HG03097 (cell line): ENCODE data around the gene USP2.

Source experiments
- ATAC-seq: cut with Tn5 transposase; IDR thresholded peaks from one replicate; pipeline ENCODE4 v1.9.1; 2021; ENCODE audit not compliant: unreplicated experiment, low FRiP score

The USP2 gene, protein sequence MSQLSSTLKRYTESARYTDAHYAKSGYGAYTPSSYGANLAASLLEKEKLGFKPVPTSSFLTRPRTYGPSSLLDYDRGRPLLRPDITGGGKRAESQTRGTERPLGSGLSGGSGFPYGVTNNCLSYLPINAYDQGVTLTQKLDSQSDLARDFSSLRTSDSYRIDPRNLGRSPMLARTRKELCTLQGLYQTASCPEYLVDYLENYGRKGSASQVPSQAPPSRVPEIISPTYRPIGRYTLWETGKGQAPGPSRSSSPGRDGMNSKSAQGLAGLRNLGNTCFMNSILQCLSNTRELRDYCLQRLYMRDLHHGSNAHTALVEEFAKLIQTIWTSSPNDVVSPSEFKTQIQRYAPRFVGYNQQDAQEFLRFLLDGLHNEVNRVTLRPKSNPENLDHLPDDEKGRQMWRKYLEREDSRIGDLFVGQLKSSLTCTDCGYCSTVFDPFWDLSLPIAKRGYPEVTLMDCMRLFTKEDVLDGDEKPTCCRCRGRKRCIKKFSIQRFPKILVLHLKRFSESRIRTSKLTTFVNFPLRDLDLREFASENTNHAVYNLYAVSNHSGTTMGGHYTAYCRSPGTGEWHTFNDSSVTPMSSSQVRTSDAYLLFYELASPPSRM

DNA sequence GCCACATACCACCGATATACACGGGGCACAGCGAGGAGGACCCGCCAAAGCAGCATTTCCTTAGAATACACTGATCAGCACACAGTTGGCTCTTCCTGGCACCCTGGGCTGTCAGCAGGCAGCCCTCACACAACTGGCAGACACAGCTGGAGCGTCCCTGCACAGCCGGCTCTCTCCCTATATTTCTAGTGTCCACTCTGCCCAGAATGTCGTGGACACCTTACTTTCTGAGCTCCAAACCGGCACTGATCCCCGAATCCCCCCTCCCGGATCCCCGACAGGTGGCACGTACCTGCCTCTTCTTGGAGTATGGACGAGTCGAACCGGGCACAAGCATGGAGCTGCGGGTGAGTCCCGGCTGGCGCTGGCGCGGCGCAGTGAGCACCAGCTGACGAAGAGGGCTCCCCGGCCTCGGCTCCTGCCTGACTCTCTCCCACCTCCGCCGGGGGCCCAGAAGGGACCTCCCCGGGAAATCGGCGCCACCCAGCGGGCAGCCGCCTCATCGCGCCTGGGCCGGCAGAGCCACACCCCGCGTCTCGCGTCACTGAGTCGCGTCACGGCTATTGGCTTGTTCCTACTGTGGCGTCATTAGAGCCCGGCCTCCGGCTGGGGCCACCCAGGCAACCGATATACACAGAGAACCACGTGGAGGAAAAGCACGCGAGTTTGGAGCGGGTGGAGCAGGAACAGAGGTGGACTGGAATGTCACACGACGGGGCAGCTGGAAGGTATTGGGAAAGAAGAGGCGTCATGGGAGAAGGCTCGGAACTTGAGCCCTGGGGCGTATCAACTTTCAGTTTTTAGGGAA is at the start of gene USP2:
TSS of gene USP2 (minus strand) at position 510 of the 808 bp plus-strand sequence. CDS start 8,210 bp downstream, outside the sequence.
- ATAC-seq: peak; percentile 87

DNA sequence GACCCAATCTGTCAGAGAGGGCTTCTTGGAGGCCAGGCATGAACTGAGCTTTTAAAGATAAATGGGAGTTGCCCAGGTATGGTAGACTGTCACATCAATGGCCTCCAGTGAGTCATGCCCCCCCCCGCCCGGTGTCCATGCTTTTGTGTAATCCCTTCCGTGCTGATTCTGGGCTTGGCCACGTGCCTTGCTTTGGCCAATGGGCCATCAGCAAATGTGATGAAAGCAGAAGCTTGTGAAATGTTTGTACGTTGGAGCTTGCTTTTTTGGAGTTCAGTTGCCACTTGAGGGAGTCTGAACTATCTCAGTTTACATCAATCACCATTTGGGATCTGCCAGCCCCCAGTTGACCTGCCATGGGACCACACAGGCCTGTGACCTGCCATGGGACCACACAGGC is 45.8 kb upstream of the USP2 start:
- ATAC-seq: no peak

- no peak for ATAC-seq
These were observed 44.7 kb upstream of the USP2 start for GRCh38 chr11:119426142-119426541.

DNA sequence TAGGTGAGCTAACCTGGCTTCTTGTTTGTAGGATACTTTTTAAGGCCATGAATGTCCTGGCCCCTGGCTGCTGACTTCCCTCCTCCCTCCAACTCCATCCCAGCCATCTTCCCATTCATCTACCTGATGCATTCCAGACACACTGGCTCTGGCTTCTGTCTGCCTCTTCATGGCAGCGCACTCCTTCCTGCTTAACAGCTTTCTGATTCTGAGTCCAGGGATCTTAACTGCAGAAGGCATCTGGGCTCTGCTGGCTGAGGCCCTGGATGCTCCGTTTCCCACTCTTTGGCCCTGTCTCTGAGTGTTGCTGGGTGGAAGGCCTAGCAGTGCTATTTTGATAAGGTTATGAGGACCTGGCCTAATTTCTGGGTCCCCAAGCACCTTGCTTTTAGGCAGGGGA is 43.3 kb upstream of the USP2 start:
- ATAC-seq: no peak

DNA sequence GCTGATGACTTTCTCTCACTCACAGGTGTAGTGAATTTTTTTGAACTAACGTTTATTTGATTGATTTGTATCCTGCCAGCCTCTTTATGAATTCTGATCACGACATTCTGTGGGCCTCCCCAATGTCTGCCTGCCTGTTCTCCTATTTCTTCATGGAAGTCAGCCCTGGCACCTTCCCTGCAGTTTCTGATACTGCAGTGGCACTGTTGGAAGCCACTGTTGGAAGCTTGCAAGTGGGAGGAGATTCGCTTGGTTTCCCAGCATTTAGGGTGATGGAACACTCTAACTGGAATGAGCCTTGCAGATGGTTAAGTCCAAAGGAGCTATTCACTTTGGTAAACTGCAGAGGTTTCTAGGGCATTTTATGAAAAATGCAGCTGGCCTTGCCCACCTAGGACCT is 42.8 kb upstream of the USP2 start:
- no peak for ATAC-seq

GRCh38 chr11:119423509-119424254 is 42.2 kb upstream of the USP2 start:
- no peak for ATAC-seq

DNA sequence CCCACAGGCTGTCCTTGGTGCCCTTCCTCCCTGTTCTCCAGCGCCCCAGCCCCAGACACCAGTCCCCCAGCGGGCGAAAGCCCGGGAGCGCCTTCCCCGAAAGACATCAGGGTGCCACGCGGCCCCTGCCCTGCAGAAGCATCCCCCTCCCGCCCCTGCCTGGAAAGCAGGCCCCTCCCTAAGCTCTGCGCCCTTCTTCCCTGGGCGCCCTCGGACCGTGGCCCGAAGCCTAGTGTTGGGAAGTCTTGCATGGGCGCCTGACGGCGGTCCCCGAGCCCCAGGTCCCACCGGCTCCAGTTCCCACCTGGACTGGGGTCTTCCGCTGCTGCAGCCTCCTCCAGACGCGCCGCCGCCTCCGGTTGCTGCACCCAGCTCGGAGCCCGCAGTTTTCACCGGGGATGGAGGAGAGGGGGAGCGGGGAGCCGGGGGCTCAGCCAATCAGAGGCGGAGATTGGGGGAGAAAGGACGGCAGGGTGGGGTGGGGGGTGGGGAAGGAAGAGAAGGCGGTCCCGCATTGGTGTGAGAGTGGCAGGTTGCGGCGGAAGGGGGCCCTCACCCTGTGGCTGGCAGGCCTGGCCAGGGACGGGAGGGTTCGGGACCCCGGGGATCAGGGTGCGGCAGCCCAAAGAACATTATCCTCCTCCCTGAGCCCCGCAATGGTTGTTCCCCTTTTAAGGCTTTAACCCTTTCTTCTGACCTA is 41.5 kb upstream of the USP2 start, which contains the start of gene THY1:
TSS of gene THY1 (minus strand) at position 364 of the 700 bp plus-strand sequence. CDS start 2,267 bp downstream, outside the sequence.
- no peak for ATAC-seq

DNA sequence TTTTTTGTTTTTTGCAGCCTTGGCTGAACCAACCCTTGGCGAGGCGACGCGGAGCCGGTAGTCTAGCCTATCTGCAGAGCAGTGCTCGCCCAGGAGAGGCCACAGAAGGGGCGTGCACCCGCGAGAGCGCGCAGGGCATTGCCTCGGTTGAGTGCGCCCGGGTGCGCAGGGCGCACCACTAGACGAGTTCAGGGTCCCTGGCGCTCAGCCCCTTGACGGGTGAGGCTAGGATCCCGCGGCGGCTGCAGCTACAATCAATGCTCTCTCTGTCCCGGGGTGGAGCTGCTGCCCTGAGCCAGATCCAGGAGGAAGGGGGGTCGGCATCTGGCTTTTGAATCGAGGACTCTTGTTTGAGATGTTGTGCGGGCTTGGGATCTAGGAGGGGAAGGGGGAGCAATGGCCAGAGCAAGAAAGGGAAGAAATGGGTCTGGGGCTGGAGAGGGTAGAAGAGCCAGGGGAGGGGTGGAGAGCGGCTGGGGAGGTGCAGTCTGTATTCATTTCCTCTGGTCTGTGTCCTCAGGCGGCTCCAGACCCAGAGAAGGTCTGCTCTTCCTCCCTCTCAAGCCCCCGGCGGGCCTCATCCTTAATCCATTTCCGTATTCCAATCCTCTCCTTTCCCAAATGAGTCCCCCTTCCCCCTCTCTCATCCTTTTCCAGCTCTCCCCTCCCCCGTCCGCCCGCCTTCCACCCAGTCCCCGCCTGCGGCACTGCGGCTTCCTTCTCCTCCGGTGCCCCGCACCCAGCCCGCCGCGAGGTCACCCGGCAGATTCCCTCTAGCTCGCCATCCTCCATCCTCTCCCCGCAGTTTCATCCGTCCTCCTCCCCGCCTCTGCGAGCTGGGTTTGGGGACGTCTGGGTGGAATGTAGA is 40.7 kb upstream of the USP2 start:
- ATAC-seq: no peak

DNA sequence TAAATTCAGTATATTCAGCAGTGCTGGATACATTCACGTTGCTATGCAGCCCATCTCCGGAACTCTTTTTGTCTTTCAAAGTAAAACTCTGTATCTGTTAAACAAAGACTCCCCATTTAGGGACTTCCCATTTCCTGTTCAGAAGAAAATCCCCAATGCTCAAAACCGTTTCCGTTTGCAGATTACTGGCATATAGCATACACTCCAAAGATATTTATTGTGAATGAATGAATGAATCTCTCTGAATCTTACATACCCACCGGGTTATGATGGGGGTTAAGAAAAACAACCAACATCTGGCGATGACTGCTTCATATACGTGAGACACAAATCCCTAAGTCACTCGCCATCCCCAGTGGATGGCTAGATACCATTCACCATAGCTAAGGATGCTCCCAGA is 39.9 kb upstream of the USP2 start:
- ATAC-seq: no peak

- no peak for ATAC-seq
These were observed 39.1 kb upstream of the USP2 start for GRCh38 chr11:119420631-119421030.

- no peak for ATAC-seq
These were observed 38.5 kb upstream of the USP2 start for GRCh38 chr11:119419834-119420492.

- ATAC-seq: no peak
These were observed 37.8 kb upstream of the USP2 start for GRCh38 chr11:119419246-119419645.

DNA sequence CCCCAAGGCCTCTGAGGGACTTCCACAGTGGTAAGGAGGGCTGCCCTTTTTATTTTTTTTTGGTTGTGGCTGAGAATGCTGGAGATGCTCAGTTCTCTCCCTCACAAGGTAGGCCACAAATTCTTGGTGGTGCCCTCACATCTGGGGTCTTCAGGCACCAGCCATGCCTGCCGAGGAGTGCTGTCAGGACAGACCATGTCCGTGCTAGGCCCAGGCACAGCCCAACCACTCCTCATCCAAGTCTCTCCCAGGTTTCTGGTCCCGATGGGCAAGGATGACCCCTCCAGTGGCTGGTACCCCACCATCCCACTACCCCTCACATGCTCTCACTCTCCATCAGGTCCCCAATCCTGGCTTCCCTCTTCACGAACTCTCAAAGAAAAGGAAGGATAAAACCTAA is 37.3 kb upstream of the USP2 start:
- ATAC-seq: no peak

- ATAC-seq: no peak
These were observed 36.4 kb upstream of the USP2 start for GRCh38 chr11:119417726-119418540.

DNA sequence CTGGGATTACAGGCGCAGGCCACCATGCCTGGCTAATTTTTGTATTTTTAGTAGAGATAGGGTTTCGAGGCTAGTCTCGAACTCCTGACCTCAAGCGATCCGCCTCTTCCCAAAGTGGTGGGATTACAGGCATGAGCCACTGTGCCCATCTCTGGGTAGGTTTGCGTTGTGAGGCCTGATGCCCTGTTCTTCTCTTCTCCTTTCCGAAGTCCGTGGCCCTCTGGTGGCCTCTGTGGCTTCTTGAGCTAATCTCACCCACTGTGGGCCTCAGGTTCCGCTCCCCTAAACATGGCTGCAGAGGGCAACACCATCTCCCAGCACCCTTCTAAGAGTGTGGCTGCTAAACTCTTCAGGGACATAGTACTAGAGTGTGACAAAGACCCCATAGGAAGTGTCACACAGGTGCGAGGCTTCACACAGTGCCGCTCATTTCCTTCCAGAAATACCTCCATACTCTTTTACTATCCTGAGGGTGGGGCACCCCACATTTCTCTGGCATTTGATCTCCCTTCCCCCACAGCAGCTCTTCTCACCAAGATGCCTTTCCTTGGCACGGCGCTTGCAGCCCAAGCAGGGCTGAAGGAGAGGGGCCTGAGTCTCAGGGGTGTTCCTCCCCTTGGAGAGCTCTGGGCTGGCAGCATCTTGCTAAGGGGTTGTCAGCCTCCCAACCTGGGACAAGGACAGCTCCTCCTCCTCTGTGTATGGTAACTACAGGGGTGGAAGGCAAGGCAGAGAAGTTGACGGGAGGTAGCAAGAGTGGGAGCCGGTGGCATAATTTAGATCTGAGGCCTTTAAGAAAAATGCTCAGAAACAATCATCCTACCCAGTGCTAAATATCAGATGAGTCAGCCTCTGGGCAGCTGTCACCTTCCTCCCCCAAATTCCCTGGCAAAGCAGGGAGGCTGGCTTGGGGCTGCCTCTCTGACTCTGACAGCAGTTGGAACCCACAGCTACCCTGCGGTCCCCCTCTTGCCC is 35.4 kb upstream of the USP2 start:
- ATAC-seq: no peak

DNA sequence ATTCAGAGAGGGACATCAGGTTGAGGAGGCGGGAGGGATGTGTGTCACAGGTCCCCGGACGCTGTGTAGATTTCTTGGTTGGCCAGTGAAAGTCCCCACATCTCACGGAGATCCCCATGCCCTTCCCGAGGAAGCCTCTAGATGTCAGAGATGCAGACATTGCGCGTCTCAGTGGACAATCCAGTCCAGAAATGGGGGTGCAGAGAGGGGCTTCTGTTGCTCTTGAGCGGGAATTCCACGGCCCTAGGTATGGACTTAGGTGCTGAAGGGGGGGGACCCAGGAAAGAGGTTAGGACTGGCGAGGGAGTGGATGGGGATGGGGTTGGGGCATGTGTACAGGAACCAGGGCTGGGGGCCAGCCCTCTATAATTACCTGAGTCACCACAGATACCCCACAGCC is 34.5 kb upstream of the USP2 start:
- no peak for ATAC-seq

DNA sequence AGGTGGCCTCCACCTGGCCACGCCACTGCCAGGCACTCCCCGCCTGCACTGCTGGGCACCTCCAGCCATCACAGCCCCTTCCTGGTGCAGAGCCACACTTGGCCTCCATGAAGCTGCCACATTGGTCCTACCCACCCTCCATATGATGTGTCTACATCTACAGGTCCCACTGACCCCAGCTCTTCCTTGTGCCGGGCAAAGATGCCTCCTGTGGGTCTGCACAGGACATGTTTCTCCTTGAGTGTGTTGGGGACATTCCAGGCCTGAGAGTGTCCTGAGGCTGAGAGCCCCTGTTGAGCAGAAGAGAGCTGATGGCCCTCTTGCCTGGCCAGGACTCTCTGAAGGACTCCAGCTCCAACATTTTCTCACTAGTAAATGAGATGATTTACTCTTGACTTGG is 34.0 kb upstream of the USP2 start:
- ATAC-seq: no peak
